NCI-H1417 (cell line): ENCODE data around the gene PRKACA.

Experiments used
- DNase-seq, 3 experiments: peaks; one replicate each; lab custom pipeline; 2025; lab: John Stamatoyannopoulos, UW

Gene PRKACA

DNA sequence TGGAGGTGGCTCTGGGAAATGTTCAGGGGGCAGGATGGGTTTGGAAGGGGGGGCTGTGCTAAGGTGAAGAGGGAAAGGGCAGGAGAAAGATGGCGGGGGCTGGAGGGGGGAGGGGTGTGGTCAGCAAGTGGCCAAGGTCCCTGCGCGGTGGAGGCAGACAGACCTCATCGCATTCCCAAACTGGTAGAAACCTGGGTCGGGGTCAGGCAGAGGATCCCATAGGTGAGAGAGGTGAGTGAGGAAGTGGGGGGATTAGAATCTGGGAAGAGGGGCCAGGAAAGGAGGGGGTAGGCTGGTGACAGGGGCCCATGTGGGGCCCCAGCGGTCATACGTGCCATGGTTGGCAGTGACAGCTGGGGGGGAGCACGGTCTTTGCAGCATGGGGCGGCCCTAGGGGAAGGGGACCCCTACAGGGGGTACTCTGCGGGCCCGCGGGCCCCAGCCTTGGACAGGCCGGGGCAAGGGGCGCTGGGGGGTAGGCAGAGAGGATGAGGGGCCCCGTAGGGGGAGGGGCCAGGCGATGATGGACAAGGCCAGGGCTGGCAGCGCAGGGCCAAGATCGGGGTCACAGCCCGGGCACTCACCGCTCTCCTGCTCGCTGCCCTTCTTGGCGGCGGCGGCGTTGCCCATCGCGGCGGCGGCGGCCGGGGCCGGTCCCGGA is 514 bp downstream of the PRKACA start:
- peak in 1 of 3 experiments; percentile 47 for DNase-seq

DNA sequence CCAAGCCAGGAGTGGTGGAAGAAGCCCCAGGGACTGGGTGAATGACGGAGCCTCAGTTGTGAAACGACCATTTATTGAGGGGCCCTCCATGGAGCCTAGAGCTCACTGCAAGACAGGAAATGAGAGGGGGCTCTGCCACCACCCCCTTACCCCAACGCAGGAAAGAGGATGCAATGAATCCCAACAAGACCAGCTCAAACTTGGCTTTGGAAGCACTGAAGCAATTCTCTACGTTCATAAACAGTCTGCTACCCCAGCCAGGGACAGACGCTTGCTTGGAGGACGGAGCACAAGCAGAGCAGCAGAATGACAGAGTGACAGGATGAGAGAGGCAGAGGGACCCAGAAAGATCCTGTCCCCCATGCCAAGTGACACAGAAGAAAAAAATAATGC is 1.0 kb downstream of the PRKACA start:
- no peak for DNase-seq

- DNase-seq, result no peak
These were observed 1.8 kb downstream of the PRKACA start for GRCh38 chr19:14115756-14116155.

GRCh38 chr19:14114854-14115253 is 2.7 kb downstream of the PRKACA start:
- DNase-seq, result no peak

GRCh38 chr19:14114439-14114838 is 3.1 kb downstream of the PRKACA start:
- no peak for DNase-seq

GRCh38 chr19:14113762-14114414 is 3.7 kb downstream of the PRKACA start:
- no peak for DNase-seq

DNA sequence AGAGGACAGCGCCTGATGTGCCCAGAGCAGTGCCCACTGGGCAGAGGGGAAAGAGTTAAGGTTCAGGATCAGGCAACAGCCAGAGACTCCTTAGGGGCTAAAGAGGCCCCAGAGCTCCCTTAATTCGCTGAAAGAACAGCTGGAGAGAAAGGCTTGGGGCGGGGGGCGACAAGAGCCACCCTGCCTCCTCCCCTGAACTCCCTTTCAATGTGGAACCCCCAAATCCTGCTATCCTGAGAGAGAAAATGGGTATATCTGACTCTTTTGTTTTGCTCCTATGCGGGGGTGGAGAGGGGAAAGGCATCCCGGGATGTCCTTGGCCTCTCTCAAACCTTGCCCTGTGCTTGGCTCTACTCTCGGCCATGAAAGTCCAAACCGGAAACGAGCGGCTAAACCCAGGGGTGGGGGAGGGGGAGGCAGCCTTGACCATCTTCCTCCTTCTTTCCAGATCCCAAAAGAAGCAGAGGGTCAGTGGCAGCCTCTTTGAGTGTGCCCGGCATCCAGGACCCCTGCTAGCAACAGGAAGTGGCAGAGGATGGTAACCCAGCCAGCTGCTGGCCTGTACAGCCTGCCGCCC is 4.7 kb downstream of the PRKACA start:
- no peak for DNase-seq

GRCh38 chr19:14112051-14112808 is 5.3 kb downstream of the PRKACA start:
- DNase-seq, result no peak

DNA sequence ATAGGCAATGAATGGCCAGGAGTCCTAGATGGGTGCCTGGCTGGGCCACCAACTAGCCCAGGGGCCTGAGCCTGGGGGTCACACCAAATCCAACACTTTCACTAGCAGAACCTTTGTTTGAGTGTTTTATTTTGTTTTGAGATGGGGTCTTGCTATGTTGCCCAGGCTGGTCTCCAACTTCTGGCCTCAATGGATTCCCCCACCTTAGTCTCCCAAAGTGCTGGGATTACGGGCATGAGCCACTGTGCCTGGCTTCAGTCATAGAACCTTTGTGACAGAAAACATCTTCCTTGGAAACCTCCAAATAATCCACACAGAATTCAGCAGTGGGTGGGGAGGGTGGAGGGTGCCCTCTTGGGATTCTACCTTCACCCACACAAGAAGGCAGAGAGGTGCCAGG is 6.1 kb downstream of the PRKACA start:
- no peak for DNase-seq

GRCh38 chr19:14110650-14111049 is 6.9 kb downstream of the PRKACA start:
- DNase-seq, result no peak

- no peak for DNase-seq
These were observed 9.7 kb downstream of the PRKACA start for GRCh38 chr19:14107581-14108461.

GRCh38 chr19:14106840-14107239 is 10.7 kb downstream of the PRKACA start:
- no peak for DNase-seq

GRCh38 chr19:14105680-14106079 is 11.9 kb downstream of the PRKACA start:
- DNase-seq, result no peak

DNA sequence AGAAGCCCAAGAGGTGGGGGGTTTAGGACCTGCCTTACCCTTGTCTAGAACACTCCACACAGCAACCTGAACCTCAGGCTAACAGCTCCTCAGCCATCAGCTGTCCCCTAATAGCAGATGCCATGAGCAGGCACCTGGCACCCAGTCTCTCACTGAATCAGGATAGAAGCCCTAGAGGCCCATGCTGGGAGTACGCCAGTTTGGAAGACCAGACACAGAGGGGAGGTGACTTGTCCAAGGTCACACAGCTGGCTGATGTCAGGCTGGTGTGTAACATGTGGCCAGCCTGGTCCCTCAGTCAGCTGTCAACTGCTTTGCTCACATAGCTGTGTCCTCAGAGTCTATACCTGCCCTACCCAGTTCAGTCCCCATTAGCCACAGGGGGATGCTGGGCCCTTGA is 14.3 kb downstream of the PRKACA start:
- no peak for DNase-seq

- DNase-seq, result no peak
These were observed 14.8 kb downstream of the PRKACA start for GRCh38 chr19:14102756-14103155.

DNA sequence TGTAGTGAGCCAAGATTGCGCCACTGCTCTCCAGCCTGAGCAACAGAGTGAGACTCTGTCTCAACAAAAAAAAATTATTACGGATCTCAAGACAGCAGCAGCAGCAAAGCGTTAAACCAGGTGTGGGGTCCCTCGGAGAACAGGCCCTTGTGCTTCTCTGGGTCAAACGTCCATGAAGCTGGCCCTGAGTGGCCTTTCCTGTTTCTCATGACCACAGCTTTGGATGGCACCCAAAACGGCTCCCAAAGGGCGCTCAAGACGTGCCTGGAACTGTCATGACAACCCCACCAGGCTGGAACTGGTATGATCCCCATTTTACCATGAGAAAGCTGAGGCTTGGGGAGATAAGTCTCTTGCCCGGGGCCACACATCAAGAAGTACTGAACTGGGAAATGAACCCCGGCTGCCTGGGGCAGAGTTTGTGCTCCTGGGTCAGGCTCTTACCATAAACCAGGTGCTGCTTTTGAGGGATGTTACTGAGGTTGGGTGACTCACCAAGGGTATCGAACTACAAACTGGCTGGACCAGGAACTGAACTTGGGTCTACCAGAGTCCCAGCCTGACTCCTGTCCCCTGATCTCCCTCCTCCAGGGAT is 15.4 kb downstream of the PRKACA start:
- no peak for DNase-seq

DNA sequence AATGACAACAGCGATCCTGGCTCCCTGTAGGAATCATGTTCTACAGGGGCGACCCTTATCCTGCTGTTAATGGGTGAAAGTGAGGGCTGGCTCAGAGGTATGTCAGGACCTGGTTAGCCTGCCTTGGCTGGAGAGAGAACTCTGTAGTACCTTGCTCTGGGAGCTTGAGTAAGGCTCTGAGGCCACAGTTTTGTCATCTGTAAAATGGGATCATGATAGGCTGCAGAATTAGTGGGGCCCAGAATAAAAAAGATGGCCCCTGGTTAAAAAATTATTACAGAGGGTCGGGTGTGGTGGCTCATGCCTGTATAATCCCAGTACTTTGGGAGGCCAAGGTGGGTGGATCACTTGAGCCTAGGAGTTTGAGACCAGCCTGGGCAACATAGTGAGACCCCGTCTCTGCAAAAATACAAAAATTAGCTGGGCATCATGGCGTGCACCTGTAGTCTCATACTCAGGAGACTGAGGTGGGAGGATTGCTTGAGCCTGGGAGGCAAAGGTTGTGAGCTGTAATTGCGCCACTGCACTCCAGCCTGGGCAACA is 16.5 kb downstream of the PRKACA start:
- no peak for DNase-seq

DNA sequence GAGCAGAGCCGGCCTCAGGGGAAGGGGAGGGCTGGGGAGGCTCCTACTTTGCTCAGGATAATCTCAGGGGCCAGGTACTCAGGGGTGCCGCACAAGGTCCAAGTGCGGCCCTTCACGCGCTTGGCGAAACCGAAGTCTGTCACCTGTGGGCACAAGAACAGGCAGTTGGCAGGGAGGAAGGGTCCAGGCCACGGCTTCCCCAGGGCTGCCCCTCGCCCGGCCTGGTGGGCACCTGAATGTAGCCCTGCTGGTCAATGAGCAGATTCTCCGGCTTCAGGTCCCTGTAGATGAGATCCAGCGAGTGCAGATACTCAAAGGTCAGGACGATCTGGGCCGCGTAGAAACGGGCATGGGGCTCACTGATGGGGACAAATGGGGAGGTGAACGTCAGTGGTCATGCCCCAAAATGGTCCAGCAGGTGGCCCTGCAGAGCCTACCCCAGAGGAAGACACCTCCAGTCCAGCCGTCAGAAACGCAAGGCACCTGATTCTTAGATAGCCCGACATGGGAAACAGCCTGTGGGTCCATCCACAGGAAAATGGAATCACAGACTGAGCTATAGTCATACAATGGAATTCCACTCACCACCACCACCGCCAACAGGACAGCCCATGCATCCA is 19.9 kb downstream of the PRKACA start:
- no peak for DNase-seq

DNA sequence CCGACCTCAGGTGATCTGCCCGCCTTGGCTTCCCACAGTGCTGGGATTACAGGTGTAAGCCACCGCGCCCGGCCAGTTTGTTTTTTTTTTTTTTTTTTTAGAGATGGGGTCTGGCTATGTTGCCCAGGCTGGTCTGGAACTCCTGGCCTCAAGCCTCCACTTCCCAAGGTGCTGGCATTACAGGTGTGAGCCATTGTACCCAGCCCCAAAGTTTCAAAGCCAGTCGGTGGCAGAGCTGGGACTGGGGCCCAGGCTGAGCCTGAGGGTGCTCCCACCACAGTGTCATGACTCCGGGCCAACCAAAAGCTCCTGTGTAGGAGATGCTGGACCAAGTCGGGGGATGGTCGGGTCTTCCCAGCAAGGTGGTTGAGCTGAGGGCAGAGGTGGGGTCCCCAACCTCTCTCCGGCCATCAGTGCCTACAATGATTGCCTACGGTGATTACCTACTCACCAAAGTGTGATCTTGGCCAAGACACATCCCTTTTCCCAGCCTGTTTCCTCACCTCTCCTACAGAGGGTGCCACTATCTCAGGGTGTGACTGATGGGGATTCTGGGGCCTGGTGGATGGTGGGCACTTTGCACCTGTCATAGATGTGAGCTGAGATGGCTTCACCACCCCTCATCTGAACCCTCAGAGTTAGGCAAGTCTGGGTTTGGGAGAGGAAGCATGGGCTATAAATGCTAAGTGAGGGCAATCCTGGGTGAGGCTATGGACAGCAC is 21.1 kb downstream of the PRKACA start:
- DNase-seq, result no peak

- DNase-seq, result no peak
These were observed 22.7 kb downstream of the PRKACA start for GRCh38 chr19:14094854-14095253.
